ENCODE results near the gene TXNRD2. TPM values are rescaled to one million over a fixed set of nuclear protein-coding genes. Genes with fewer than 3 reads are reported as not detected.

The TXNRD2 gene
- total RNA-seq, 4 donors from 2014 or later: 19.5 to 34.5 (median 25.6) TPM

DNA sequence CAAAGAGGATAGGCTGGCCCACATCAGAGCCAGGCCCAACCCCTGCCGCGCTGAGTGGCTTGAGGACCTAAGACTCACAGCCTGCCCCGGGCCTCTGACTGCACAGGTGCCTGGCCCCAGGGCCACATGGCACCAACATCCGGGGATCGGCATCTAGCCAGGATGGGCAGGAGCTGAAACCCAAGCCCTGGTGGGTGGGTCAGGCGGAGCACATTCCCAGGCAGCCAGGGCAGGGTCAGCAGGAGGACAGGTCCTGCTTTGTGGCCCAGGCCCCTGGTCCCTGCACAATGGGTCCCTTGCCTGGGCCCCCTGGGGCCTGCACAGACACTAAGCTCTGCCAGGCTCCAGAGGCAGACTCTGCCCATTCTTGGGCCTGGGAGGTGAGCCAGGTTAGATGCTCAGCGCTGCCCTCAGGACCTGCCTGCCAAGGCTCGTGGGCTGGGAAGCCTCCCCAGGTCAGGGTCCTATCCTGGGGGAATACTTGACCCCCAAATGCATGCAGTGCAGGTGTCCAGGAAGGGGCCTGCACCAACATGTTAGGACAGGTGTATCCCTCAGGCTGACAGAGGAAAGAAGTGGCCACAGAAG lies 41.5 kb upstream of the TXNRD2 start:
- H3K4me3 ChIP-seq (replicated peaks in 1 of 3): no peak overlapping the region
- no peak for TF ChIP-seq POLR2A (IDR thresholded peaks at IDR 0.05)
- H3K36me3 ChIP-seq: peaks cover 5 to 9% of the 10 kb centered on the region in 2 donors
- peaks cover 52 to 62% of the 10 kb centered on the region in 2 donors for H3K4me1 ChIP-seq
- DNase-seq: no peak
- WGBS, 2 donors: 71% methylated on average over 8 of the region's 8 CpGs; no CpG with 5 or more reads in 1 of the 2 donors
- H3K9me3 ChIP-seq: no peaks in the 10 kb centered on the region
- no peaks in the 10 kb centered on the region for H3K27me3 ChIP-seq
- peak overlapping the region; percentile 7 to 50 (median 28) for H3K27ac ChIP-seq
- intact Hi-C loops (cut with DNase I): no loop called here

- peak in 1 of 2 donors; percentile 31 for DNase-seq
- Histone ChIP-seq H3K27me3 (no peaks in the 10 kb centered on the region), H3K27ac (peak overlapping the region; percentile 79 to 93 (median 89)), H3K9me3 (no peaks in the 10 kb centered on the region), H3K4me3 (replicated peaks in 1 of 3) (no peak overlapping the region), H3K36me3 (peaks cover 5 to 15% of the 10 kb centered on the region in 2 donors), H3K4me1 (peaks cover 52 to 62% of the 10 kb centered on the region in 2 donors)
- TF ChIP-seq, protein P1, sequence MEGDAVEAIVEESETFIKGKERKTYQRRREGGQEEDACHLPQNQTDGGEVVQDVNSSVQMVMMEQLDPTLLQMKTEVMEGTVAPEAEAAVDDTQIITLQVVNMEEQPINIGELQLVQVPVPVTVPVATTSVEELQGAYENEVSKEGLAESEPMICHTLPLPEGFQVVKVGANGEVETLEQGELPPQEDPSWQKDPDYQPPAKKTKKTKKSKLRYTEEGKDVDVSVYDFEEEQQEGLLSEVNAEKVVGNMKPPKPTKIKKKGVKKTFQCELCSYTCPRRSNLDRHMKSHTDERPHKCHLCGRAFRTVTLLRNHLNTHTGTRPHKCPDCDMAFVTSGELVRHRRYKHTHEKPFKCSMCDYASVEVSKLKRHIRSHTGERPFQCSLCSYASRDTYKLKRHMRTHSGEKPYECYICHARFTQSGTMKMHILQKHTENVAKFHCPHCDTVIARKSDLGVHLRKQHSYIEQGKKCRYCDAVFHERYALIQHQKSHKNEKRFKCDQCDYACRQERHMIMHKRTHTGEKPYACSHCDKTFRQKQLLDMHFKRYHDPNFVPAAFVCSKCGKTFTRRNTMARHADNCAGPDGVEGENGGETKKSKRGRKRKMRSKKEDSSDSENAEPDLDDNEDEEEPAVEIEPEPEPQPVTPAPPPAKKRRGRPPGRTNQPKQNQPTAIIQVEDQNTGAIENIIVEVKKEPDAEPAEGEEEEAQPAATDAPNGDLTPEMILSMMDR (IDR thresholded peaks at IDR 0.05): no peak
- TF ChIP-seq POLR2A (IDR thresholded peaks at IDR 0.05): no peak
- intact Hi-C loops (cut with DNase I): no loop called here
- WGBS, 2 donors: 92 to 93% methylated on average over 9 to 12 of the region's 16 CpGs
Measured at GRCh38 chr22:19981961-19982920, 40.6 kb upstream of the TXNRD2 start.

DNA sequence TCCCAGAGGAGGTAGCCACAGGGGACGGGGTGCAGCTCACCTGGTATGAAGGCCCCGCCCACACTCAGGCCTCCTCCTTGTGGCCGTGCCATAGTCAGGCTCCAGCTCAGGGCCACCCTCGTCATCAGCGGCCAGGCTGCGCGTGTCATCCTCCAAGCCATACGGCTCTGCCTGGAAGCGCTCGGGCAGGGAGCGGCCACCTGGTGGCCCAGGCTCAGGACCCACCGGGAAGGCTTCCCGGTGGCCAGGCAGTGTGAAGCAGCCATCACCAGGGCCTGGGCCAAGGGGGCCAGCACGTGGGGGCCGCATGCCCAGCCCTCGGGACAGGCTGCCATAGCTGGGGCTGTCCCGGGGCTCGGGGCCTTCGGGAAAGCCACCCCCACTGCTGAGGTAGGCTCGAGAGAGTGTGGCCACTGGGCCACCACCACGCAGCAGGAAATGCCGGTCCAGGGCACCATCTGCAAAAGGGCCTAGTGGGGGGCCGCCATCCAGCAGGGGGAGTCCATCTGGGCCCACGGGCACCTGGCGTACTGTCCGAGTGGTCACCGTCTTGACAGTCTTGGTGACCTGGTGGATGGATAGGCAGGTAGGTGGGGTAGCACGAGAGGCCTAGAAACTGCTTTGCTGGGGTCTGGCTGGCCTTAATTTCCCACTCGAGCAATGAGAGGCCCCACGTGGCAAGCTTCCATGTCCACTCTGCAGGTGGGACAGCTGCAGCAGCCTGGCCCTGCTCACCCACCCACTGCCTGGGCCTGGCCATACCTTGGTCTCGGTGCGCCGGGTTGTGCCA lies 39.7 kb upstream of the TXNRD2 start:
- 70 to 75% methylated on average over 2 to 6 of the region's 33 CpGs for WGBS, 2 donors
- H3K4me1 ChIP-seq: peaks cover 51 to 62% of the 10 kb centered on the region in 2 donors

GRCh38 chr22:19980766-19981165 lies 39.1 kb upstream of the TXNRD2 start:
- Histone ChIP-seq H3K27me3 (no peaks in the 10 kb centered on the region), H3K36me3 (peaks cover 5 to 19% of the 10 kb centered on the region in 2 donors), H3K27ac (peak overlapping the region; percentile 80 to 89 (median 89)), H3K4me1 (peaks cover 45 to 56% of the 10 kb centered on the region in 2 donors), H3K9me3 (no peaks in the 10 kb centered on the region), H3K4me3 (replicated peaks in 1 of 3) (no peak overlapping the region)
- TF ChIP-seq POLR2A (IDR thresholded peaks at IDR 0.05): no peak
- TF ChIP-seq, protein P1 (IDR thresholded peaks at IDR 0.05): no peak
- 46 to 61% methylated on average over 3 of the region's 7 CpGs for WGBS, 2 donors
- intact Hi-C loops (cut with DNase I): no loop called here
- no peak for DNase-seq

More for the DNA sequence above, 39.7 kb upstream of the TXNRD2 start:
- H3K4me3 ChIP-seq (replicated peaks in 1 of 3): no peak overlapping the region
- peak in 1 of 2 donors; percentile 63 for TF ChIP-seq POLR2A (IDR thresholded peaks at IDR 0.05)
- TF ChIP-seq, protein P1 (IDR thresholded peaks at IDR 0.05): peak in 4 of 6 experiments; percentile 33 to 49 (median 37)
- H3K9me3 ChIP-seq: no peaks in the 10 kb centered on the region
- intact Hi-C loops (cut with DNase I): no loop called here
- peak overlapping the region; percentile 79 to 93 (median 89) for H3K27ac ChIP-seq
- H3K36me3 ChIP-seq: peaks cover 5 to 19% of the 10 kb centered on the region in 2 donors
- DNase-seq: peak; percentile 99 to 100
- H3K27me3 ChIP-seq: no peaks in the 10 kb centered on the region

All from thyroid gland (tissue), 4 donors.